ENCODE measurements around the gene STAP1. TPM values are rescaled to one million over a fixed set of nuclear protein-coding genes. Genes with fewer than 3 reads are reported as not detected.

The STAP1 gene
- total RNA-seq, 1 experiment from 2014 or later: not detected

DNA sequence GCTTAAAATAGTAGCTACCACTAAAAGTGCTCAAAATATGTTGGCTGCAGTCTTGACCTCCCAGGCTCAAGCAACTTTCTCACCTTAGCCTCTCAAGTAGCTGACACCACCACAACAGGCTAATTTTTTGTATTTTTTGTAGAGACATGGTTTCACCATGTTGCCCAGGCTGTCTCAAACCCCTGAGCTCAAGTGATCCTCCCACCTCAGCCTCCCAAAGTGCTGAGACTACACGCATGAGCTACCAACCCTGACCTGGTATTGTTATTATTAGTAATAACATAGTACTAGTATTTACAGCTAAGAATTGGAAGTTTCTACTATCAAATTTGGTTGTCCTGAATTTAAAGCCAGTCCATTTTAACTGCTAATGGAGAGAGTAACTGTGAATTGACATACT lies 18.0 kb downstream of the STAP1 start (continued):
- no peak for TF ChIP-seq GRHL2 (CRISPR knock-in tag; IDR thresholded peaks at IDR 0.05; ENCODE audit: insufficient replicate concordance, severe bottlenecking)

DNA sequence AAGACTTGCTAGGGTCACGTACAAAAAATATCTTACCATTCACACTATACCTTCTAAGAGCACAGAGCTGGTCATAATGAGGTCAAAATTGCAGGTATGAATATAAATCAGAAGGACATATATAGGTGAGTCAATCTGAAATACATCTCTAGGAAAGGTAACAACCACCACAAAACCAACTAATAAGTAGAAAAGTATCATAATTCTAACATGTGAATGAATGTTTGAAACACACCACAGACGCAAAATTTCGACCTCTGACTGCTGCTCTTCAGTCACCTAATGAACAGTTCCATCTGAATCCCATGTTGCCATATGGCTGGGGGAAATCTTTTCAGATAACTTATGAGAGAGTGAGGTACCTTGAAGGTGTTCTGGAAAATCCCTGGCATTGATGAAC lies 22.1 kb downstream of the STAP1 start:
- H3K36me3 Mint-ChIP-seq: no peaks in the 10 kb centered on the region
- DNase-seq (ENCODE audit: low spot score): no peak
- no peaks in the 10 kb centered on the region for H3K9me3 Mint-ChIP-seq
- H3K27ac Mint-ChIP-seq: no peak overlapping the region
- TF ChIP-seq ZNF219 (CRISPR knock-in tag; IDR thresholded peaks at IDR 0.05; ENCODE audit: borderline replicate concordance) (no peak), CREB1 (CRISPR knock-in tag; IDR thresholded peaks at IDR 0.05) (no peak), ZNF263 (CRISPR knock-in tag; IDR thresholded peaks at IDR 0.05; ENCODE audit: low read depth) (no peak), SMAD3 (CRISPR knock-in tag; IDR thresholded peaks at IDR 0.05; ENCODE audit: borderline replicate concordance) (no peak), GABPB1 (CRISPR knock-in tag; IDR thresholded peaks at IDR 0.05) (no peak), GRHL2 (CRISPR knock-in tag; IDR thresholded peaks at IDR 0.05; ENCODE audit: insufficient replicate concordance, severe bottlenecking) (no peak), ZMAT4 (CRISPR knock-in tag; IDR thresholded peaks at IDR 0.05) (no peak), E2F4 (CRISPR knock-in tag; IDR thresholded peaks at IDR 0.05; ENCODE audit: borderline replicate concordance, low read depth) (no peak), HMGXB4 (CRISPR knock-in tag; IDR thresholded peaks at IDR 0.05) (no peak), ATF3 (CRISPR knock-in tag; conservative IDR thresholded peaks at IDR 0.05) (no peak), FOXK1 (CRISPR knock-in tag; IDR thresholded peaks at IDR 0.05) (no peak), CBFB (CRISPR knock-in tag; IDR thresholded peaks at IDR 0.05; ENCODE audit: low read depth) (no peak), PREB (CRISPR knock-in tag; IDR thresholded peaks at IDR 0.05; ENCODE audit: borderline replicate concordance) (no peak), ZNF138 (CRISPR knock-in tag; conservative IDR thresholded peaks at IDR 0.05) (no peak), NFE2L1 (CRISPR knock-in tag; IDR thresholded peaks at IDR 0.05) (no peak), STAT6 (CRISPR knock-in tag; conservative IDR thresholded peaks at IDR 0.05; ENCODE audit: low read depth) (no peak), ELF4 (CRISPR knock-in tag; IDR thresholded peaks at IDR 0.05; ENCODE audit: low read depth) (no peak)
- TF ChIP-seq, protein P1, sequence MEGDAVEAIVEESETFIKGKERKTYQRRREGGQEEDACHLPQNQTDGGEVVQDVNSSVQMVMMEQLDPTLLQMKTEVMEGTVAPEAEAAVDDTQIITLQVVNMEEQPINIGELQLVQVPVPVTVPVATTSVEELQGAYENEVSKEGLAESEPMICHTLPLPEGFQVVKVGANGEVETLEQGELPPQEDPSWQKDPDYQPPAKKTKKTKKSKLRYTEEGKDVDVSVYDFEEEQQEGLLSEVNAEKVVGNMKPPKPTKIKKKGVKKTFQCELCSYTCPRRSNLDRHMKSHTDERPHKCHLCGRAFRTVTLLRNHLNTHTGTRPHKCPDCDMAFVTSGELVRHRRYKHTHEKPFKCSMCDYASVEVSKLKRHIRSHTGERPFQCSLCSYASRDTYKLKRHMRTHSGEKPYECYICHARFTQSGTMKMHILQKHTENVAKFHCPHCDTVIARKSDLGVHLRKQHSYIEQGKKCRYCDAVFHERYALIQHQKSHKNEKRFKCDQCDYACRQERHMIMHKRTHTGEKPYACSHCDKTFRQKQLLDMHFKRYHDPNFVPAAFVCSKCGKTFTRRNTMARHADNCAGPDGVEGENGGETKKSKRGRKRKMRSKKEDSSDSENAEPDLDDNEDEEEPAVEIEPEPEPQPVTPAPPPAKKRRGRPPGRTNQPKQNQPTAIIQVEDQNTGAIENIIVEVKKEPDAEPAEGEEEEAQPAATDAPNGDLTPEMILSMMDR (IDR thresholded peaks at IDR 0.05): no peak
- TF ChIP-seq, protein P2, sequence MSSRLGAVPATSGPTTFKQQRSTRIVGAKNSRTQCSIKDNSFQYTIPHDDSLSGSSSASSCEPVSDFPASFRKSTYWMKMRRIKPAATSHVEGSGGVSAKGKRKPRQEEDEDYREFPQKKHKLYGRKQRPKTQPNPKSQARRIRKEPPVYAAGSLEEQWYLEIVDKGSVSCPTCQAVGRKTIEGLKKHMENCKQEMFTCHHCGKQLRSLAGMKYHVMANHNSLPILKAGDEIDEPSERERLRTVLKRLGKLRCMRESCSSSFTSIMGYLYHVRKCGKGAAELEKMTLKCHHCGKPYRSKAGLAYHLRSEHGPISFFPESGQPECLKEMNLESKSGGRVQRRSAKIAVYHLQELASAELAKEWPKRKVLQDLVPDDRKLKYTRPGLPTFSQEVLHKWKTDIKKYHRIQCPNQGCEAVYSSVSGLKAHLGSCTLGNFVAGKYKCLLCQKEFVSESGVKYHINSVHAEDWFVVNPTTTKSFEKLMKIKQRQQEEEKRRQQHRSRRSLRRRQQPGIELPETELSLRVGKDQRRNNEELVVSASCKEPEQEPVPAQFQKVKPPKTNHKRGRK (CRISPR knock-in tag; IDR thresholded peaks at IDR 0.05; ENCODE audit: borderline replicate concordance): no peak
- H3K4me1 Mint-ChIP-seq: peaks cover 6% of the 10 kb centered on the region
- ChIA-PET POLR2A (no interaction called here), CTCF (no interaction called here)
- no peaks in the 10 kb centered on the region for H3K27me3 Mint-ChIP-seq (ENCODE audit: low read depth)
- no peak overlapping the region for H3K4me3 Mint-ChIP-seq
- ATAC-seq: no peak
